Parathyroid adenoma (tissue), 2 donors: ENCODE results near the gene TSPEAR.

Experiments used
- H2AFZ ChIP-seq: fragments of 300-600 bp; sonication (generic); one replicate; pipeline ENCODE4 v1.7.0; 2017; ENCODE audit warnings: antibody characterized with exemption, mild to moderate bottlenecking
- H3K27ac ChIP-seq: fragments of 300-600 bp; sonication (generic); one replicate; pipeline ENCODE4 v1.7.0; 2017
- H3K27me3 ChIP-seq: fragments of 300-600 bp; sonication (generic); one replicate; pipeline ENCODE4 v1.7.0; 2017; ENCODE audit warnings: low read length; ENCODE audit not compliant: control insufficient read depth, insufficient read depth
- H3K36me3 ChIP-seq: fragments of 300-600 bp; sonication (generic); one replicate; pipeline ENCODE4 v1.7.0; 2017; ENCODE audit warnings: low read length; ENCODE audit not compliant: control insufficient read depth, insufficient read depth
- H3K4me1 ChIP-seq: fragments of 300-600 bp; sonication (generic); one replicate; pipeline ENCODE4 v1.7.0; 2017; ENCODE audit warnings: control low read depth
- H3K4me2 ChIP-seq: fragments of 300-600 bp; sonication (generic); one replicate; pipeline ENCODE4 v1.7.0; 2017; ENCODE audit warnings: low read length
- H3K4me3 ChIP-seq: fragments of 300-600 bp; sonication (generic); one replicate; pipeline ENCODE4 v1.7.0; 2017; ENCODE audit warnings: low read depth, low read length
- H3K79me2 ChIP-seq: fragments of 300-600 bp; sonication (generic); one replicate; pipeline ENCODE4 v1.7.0; 2017; ENCODE audit warnings: control low read depth
- H3K9ac ChIP-seq: fragments of 300-600 bp; sonication (generic); one replicate; pipeline ENCODE4 v1.7.0; 2017; ENCODE audit warnings: mild to moderate bottlenecking
- H3K9me3 ChIP-seq: fragments of 300-600 bp; sonication (generic); one replicate; pipeline ENCODE4 v1.7.0; 2017; ENCODE audit warnings: low read length; ENCODE audit not compliant: control insufficient read depth
- TF ChIP-seq, protein P1 (sequence below): fragments of 300-600 bp; sonication (generic); IDR thresholded peaks from one replicate; pipeline ENCODE4 v1.7.0; 2017; ENCODE audit warnings: antibody characterized with exemption, mild to moderate bottlenecking
- donor health status: primary hyperparathyroidism.

Gene TSPEAR

DNA sequence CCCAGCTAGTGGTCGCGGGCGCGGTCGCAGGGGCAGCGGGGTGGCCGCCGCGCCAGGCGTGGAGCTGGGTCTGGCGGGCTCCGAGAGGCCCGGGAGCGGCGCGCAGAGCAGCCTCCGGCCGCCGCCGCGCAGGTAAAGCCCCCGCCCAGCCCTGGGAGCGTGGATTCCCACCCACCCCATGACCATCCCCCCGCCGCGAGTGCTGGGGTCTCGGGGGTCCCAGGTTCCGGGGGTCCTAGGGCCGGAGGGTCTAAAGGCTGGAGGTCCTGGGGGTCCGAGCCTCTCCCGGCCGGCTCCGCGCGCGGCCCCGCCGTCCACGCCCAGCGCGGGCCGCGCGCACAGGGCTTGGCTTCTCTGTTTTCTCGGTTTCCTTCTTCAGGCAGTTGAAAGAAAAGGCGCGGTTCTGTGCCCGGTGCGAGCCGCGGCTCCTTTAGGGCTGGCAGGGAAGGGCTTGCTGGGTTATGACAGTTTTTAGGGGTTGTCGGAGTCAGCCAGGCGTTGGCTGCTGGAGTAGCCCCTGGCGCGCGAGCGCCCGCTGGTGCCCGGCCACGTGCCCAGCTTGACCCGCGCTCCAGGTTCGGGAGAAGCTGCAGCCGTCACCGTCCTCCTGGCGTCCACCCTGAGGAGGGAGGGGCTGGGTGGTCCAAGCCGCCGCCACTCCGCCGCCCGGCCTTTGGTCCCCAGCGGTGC lies 255.7 kb downstream of the TSPEAR start:
- TF ChIP-seq, protein P1, sequence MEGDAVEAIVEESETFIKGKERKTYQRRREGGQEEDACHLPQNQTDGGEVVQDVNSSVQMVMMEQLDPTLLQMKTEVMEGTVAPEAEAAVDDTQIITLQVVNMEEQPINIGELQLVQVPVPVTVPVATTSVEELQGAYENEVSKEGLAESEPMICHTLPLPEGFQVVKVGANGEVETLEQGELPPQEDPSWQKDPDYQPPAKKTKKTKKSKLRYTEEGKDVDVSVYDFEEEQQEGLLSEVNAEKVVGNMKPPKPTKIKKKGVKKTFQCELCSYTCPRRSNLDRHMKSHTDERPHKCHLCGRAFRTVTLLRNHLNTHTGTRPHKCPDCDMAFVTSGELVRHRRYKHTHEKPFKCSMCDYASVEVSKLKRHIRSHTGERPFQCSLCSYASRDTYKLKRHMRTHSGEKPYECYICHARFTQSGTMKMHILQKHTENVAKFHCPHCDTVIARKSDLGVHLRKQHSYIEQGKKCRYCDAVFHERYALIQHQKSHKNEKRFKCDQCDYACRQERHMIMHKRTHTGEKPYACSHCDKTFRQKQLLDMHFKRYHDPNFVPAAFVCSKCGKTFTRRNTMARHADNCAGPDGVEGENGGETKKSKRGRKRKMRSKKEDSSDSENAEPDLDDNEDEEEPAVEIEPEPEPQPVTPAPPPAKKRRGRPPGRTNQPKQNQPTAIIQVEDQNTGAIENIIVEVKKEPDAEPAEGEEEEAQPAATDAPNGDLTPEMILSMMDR = no peak

DNA sequence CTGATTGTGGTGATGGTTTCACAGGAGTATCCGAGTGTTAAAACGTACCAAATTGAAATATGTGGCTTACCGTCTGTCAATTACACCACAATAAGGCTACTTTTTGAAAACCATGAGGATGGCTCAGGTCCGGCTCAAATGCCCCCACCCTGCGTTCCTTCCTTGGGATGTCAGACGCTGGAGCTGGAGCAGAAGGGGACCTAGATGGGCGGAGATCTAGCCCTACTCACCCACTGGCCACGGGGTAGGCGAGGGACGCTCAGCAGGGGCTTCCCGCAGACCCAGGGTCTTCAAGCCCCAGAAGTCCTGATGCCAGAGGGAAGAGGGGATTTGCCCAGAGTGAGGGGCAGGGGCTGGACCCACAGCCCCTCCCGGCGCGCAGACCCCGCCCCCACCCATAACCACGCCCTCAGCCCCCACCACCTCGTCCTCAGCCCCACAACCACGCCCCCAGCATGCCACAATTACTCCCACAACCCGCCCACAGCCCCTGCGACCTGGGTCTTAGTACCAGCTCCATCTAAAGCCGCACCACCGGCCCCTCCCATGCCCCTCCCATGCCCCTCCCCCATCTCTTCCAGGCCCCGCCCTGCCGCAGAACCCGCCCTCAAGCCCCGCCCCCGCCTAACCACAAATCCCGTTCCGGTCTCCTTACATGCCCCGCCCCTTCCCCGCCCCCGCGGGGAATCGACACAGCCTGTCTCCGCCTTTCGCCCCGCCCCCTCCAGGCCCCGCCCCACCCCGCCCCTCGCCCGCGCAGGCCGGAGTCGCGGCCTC lies 256.4 kb downstream of the TSPEAR start, which contains the start of gene LRRC3:
TSS of gene LRRC3 (plus strand) at position 764 of the 777 bp plus-strand sequence. CDS start 1,135 bp downstream, outside the sequence.
- TF ChIP-seq, protein P1 = no peak
- Histone ChIP-seq H3K4me1 (no peaks in the 10 kb centered on the region), H3K27me3 (no peaks in the 10 kb centered on the region), H3K36me3 (no peaks in the 10 kb centered on the region), H3K27ac (no peak within 1 kb of the TSS), H3K4me3 (peak within 1 kb of the TSS; percentile 46), H3K9me3 (no peaks in the 10 kb centered on the region), H2AFZ (peak within 1 kb of the TSS; percentile 75), H3K79me2 (no peaks in the 10 kb centered on the region), H3K9ac (no peak within 1 kb of the TSS), H3K4me2 (peak within 1 kb of the TSS; percentile 82)

More for the DNA sequence above, 255.7 kb downstream of the TSPEAR start:
- no peaks in the 10 kb centered on the region for H3K79me2 ChIP-seq
- no peaks in the 10 kb centered on the region for H3K4me1 ChIP-seq
- peak overlapping the region; percentile 75 for H2AFZ ChIP-seq
- H3K9ac ChIP-seq = no peak overlapping the region
- H3K4me2 ChIP-seq = peak overlapping the region; percentile 82
- H3K27ac ChIP-seq = no peak overlapping the region
- H3K9me3 ChIP-seq = no peaks in the 10 kb centered on the region
- H3K36me3 ChIP-seq = no peaks in the 10 kb centered on the region
- H3K4me3 ChIP-seq = peak overlapping the region; percentile 46
- H3K27me3 ChIP-seq = no peaks in the 10 kb centered on the region

DNA sequence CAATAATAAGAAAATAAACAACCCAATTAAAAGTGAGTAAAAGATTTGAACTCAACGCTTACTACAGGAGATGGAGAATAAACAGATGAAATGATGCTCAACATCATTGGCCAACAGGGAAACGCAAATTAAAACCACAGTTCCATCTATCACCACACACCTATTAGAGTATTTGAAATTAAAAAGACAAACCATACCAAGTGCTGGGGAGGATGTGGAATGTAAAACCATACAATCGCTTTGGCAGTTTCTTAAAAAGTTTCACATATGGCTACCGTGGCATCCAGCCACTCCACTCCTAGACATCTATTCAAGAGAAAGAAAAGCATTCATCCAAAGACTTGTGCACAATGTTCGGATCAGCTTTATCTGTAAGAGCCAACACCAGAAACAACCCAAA lies 257.3 kb downstream of the TSPEAR start:
- no peak overlapping the region for H3K4me3 ChIP-seq
- no peak overlapping the region for H2AFZ ChIP-seq
- H3K27me3 ChIP-seq = no peaks in the 10 kb centered on the region
- H3K79me2 ChIP-seq = no peaks in the 10 kb centered on the region
- H3K9me3 ChIP-seq = no peaks in the 10 kb centered on the region
- no peak overlapping the region for H3K27ac ChIP-seq
- H3K4me2 ChIP-seq = no peak overlapping the region
- TF ChIP-seq, protein P1 = no peak
- H3K4me1 ChIP-seq = no peaks in the 10 kb centered on the region
- H3K9ac ChIP-seq = no peak overlapping the region
- H3K36me3 ChIP-seq = no peaks in the 10 kb centered on the region

DNA sequence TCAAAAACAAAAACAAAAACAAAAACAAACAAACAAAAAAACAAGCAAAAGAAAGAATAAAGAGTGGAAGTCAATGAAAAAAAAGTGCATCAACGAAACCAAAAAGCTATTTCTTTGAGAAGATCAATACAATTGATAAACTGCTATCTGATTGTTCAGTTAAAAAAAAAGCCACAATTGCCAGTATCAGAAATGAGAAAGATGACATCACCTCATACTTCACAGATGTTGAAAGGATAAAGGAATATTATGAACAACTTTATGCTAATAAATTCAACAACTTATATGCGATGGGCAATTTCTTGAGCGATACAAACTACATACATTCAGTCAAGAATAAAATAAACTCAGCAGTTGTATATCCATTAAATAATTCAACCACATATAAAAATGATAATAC lies 258.3 kb downstream of the TSPEAR start:
- no peak overlapping the region for H3K9ac ChIP-seq
- H3K27me3 ChIP-seq = no peaks in the 10 kb centered on the region
- no peaks in the 10 kb centered on the region for H3K4me1 ChIP-seq
- H3K79me2 ChIP-seq = no peaks in the 10 kb centered on the region
- H3K36me3 ChIP-seq = no peaks in the 10 kb centered on the region
- TF ChIP-seq, protein P1 = no peak
- H2AFZ ChIP-seq = no peak overlapping the region
- no peak overlapping the region for H3K4me3 ChIP-seq
- H3K9me3 ChIP-seq = no peaks in the 10 kb centered on the region
- no peak overlapping the region for H3K4me2 ChIP-seq
- H3K27ac ChIP-seq = no peak overlapping the region
